Keratinocyte (primary cell): ENCODE results near the gene SLC27A4.

Experiments
- CTCF ChIP-seq, 3 experiments: IDR thresholded peaks in 1 of 3; conservative IDR thresholded peaks in 1 of 3; optimal IDR thresholded peaks in 1 of 3; 2 replicates in 2 of 3; 3 replicates in 1 of 3; pipeline versions ENCODE3 to v1.5.1; 2011; ENCODE audit warnings: low read length in 3 of 3, mild to moderate bottlenecking in 3 of 3, moderate library complexity in 2 of 3, control low read depth in 1 of 3, inconsistent platforms in 1 of 3; ENCODE audit not compliant: insufficient read depth in 2 of 3; ENCODE audit errors: extremely low read depth in 1 of 3
- EZH2 ChIP-seq: IDR thresholded peaks from one replicate; pipeline ENCODE4 v1.6.1; 2012; ENCODE audit warnings: inconsistent platforms, mild to moderate bottlenecking, low read length, moderate library complexity

DNA sequence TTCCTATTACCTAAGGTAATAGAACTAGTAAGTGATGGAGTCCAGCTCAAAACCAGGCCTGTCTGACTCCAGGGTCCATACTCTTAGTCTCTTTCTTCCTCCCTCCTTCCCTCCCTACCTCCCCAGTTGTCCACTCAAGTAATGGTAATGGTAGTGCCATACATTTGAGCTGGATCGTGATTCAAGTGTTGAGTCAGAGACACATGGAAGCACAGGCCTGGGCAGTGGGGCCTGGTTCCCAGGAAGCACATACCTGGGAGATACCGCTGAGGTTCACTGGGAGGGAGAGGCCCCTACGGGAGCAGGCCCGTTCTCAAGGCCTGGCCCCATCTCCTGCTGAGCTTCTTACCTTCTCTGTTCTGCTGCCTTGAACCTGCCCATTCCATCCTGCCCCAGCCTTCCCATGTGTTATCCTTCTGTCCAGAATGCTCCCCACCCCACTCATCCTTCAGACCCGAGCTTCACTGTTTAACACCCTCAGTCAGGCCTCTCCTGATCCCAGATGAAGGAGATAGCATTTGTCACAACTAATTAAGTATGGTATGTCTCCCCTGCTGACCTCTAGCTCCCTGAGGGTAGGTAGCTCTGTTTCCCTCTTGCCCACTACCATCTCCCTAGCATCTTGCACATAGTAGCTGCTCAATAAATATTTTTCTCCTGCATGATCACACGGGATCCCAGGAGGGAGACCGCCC, 44.6 kb downstream of the SLC27A4 start:
- TF ChIP-seq CTCF (optimal IDR thresholded peaks at IDR 0.05 in 1 of 3, IDR thresholded peaks at IDR 0.05 in 1 of 3, conservative IDR thresholded peaks at IDR 0.05 in 1 of 3; ENCODE audit: extremely low read depth in 1 of 3, insufficient read depth in 2 of 3, low read length in 3 of 3) (no peak), EZH2 (no peak)
